Calu3 (cell line): ENCODE results near the gene DAD1. TPM values are rescaled to one million over a fixed set of nuclear protein-coding genes. Genes with fewer than 3 reads are reported as not detected.

Experiments
- BruUV-seq: library from RNA; stranded (reverse); fragments of 400-500 nt; replicated peaks from 2 replicates; lab custom pipeline; 2021; lab: Mats Ljungman, UMichigan
- CTCF ChIA-PET: fragments of 300-600 bp; sonication (Branson Sonifier 250); formaldehyde crosslinking; loops from one replicate; lab custom pipeline; 2022; ENCODE audit warnings: antibody characterized with exemption; lab: Charles Lee
- DNase-seq: peaks from one replicate; pipeline ENCODE4 v3.0.0; 2022
- H3K27ac Mint-ChIP-seq: one replicate; pipeline ENCODE4 v1.8.0; 2022; ENCODE audit warnings: mixed read lengths; ENCODE audit not compliant: unreplicated experiment
- H3K27me3 Mint-ChIP-seq: one replicate; pipeline ENCODE4 v1.8.0; 2022; ENCODE audit warnings: mixed read lengths; ENCODE audit not compliant: unreplicated experiment
- H3K36me3 Mint-ChIP-seq: one replicate; pipeline ENCODE4 v1.8.0; 2022; ENCODE audit warnings: mild to moderate bottlenecking, moderate library complexity, mixed read lengths; ENCODE audit not compliant: insufficient read depth, unreplicated experiment
- H3K4me1 Mint-ChIP-seq: one replicate; pipeline ENCODE4 v1.8.0; 2022; ENCODE audit warnings: mild to moderate bottlenecking, low read depth, mixed read lengths; ENCODE audit not compliant: unreplicated experiment
- H3K4me3 Mint-ChIP-seq: one replicate; pipeline ENCODE4 v1.8.0; 2022; ENCODE audit warnings: mild to moderate bottlenecking, low read depth, moderate library complexity, mixed read lengths; ENCODE audit not compliant: unreplicated experiment
- H3K9me3 Mint-ChIP-seq: one replicate; pipeline ENCODE4 v1.8.0; 2022; ENCODE audit warnings: low read depth, mixed read lengths; ENCODE audit not compliant: unreplicated experiment
- CTCF ChIP-seq: fragments of 200-600 bp; IDR thresholded peaks from one replicate; pipeline ENCODE4 v1.8.0; 2022; ENCODE audit warnings: antibody characterized with exemption; ENCODE audit not compliant: unreplicated experiment
- intact Hi-C: fragments of 100-400 bp; cut with micrococcal nuclease; formaldehyde crosslinking; loops from one replicate; pipeline ENCODE4 v1.10.0; 2022; ENCODE audit not compliant: unreplicated experiment
- total RNA-seq: library from RNA; stranded (reverse); gene quantifications from 2 replicates; pipeline ENCODE4 v1.2.3, GENCODE V29; 2022

DAD1 gene
- total RNA-seq, 1 experiment from 2014 or later = 197 TPM

GRCh38 chr14:22524784-22525161 lies 64.3 kb downstream of the DAD1 start:
- Mint-ChIP-seq H3K4me1 (peaks cover 6% of the 10 kb centered on the region), H3K27ac (no peak overlapping the region), H3K9me3 (no peaks in the 10 kb centered on the region), H3K4me3 (no peak overlapping the region), H3K27me3 (peaks cover 9% of the 10 kb centered on the region), H3K36me3 (no peaks in the 10 kb centered on the region)
- no peak for TF ChIP-seq CTCF
- intact Hi-C loops = no loop called here
- no peak for DNase-seq
- CTCF ChIA-PET = interaction anchor here (0.6 to 1.0 kb wide), 2 partner anchors 8 to 12 kb away, joined by 3 to 4 read pairs; no protein-coding TSS in a partner anchor
- BruUV-seq = no TSS peak

GRCh38 chr14:22524115-22524783 lies 64.8 kb downstream of the DAD1 start:
- TF ChIP-seq CTCF = no peak
- CTCF ChIA-PET = interaction anchor here (0.6 to 1.0 kb wide), 2 partner anchors 9 to 12 kb away, joined by 3 to 4 read pairs; no protein-coding TSS in a partner anchor
- H3K27ac Mint-ChIP-seq = no peak overlapping the region

GRCh38 chr14:22523283-22523682 lies 65.7 kb downstream of the DAD1 start:
- Mint-ChIP-seq H3K9me3 (no peaks in the 10 kb centered on the region), H3K4me3 (no peak overlapping the region), H3K27ac (no peak overlapping the region), H3K4me1 (peaks cover 6% of the 10 kb centered on the region), H3K27me3 (peaks cover 16% of the 10 kb centered on the region), H3K36me3 (no peaks in the 10 kb centered on the region)
- no peak for TF ChIP-seq CTCF
- intact Hi-C loops = no loop called here
- BruUV-seq = no TSS peak
- DNase-seq = no peak
- CTCF ChIA-PET = no interaction called here

More at GRCh38 chr14:22524115-22524783, 64.8 kb downstream of the DAD1 start:
- H3K9me3 Mint-ChIP-seq = no peaks in the 10 kb centered on the region
- peaks cover 6% of the 10 kb centered on the region for H3K4me1 Mint-ChIP-seq
- no peak for DNase-seq
- intact Hi-C loops = no loop called here
- no peak overlapping the region for H3K4me3 Mint-ChIP-seq
- H3K27me3 Mint-ChIP-seq = peaks cover 9% of the 10 kb centered on the region
- no peaks in the 10 kb centered on the region for H3K36me3 Mint-ChIP-seq
- BruUV-seq = no TSS peak

- no TSS peak for BruUV-seq
- Mint-ChIP-seq H3K27me3 (peaks cover 24% of the 10 kb centered on the region), H3K27ac (no peak overlapping the region), H3K4me3 (no peak overlapping the region), H3K9me3 (no peaks in the 10 kb centered on the region), H3K36me3 (no peaks in the 10 kb centered on the region), H3K4me1 (peaks cover 6% of the 10 kb centered on the region)
- CTCF ChIA-PET = no interaction called here
- intact Hi-C loops = no loop called here
- no peak for DNase-seq
- TF ChIP-seq CTCF = no peak
Measured at GRCh38 chr14:22522466-22522957, 66.5 kb downstream of the DAD1 start.
